ENCODE results near the gene TMTC2. TPM values are rescaled to one million over a fixed set of nuclear protein-coding genes. Genes with fewer than 3 reads are reported as not detected.

The TMTC2 gene
- total RNA-seq, 2 experiments from 2014 or later = 2.5 to 3.1 TPM

DNA sequence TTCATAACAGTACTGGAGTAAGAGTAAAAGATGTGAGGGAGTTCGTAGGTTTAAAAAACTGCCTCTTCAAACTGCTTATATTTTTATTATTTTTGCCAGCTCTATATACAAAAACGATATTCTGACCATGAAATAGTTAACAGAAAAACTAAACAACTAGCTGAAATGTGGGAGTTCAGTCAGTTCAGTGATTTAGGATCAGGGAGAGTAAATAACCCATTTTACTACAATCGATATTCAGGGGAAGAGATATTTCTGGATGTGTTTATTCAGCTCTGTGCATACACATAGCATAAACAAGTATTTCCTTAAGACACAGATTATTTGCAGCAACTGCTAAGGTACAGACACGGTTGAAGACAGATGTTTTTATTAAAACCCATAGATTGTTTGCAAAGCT is 470.9 kb downstream of the TMTC2 start:
- Mint-ChIP-seq H3K4me3 (no peak overlapping the region), H3K4me1 (ENCODE audit: low read depth) (no peaks in the 10 kb centered on the region), H3K27ac (no peak overlapping the region), H3K9me3 (no peaks in the 10 kb centered on the region), H3K27me3 (peaks cover 1% of the 10 kb centered on the region), H3K36me3 (ENCODE audit: low read depth) (no peaks in the 10 kb centered on the region)
- intact Hi-C loops (cut with micrococcal nuclease) = no loop called here
- no peak for ATAC-seq
- CTCF ChIA-PET = no interaction called here
- TF ChIP-seq, protein P1, sequence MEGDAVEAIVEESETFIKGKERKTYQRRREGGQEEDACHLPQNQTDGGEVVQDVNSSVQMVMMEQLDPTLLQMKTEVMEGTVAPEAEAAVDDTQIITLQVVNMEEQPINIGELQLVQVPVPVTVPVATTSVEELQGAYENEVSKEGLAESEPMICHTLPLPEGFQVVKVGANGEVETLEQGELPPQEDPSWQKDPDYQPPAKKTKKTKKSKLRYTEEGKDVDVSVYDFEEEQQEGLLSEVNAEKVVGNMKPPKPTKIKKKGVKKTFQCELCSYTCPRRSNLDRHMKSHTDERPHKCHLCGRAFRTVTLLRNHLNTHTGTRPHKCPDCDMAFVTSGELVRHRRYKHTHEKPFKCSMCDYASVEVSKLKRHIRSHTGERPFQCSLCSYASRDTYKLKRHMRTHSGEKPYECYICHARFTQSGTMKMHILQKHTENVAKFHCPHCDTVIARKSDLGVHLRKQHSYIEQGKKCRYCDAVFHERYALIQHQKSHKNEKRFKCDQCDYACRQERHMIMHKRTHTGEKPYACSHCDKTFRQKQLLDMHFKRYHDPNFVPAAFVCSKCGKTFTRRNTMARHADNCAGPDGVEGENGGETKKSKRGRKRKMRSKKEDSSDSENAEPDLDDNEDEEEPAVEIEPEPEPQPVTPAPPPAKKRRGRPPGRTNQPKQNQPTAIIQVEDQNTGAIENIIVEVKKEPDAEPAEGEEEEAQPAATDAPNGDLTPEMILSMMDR (IDR thresholded peaks at IDR 0.05) = no peak
- DNase-seq = no peak
- POLR2A ChIA-PET = no interaction called here

DNA sequence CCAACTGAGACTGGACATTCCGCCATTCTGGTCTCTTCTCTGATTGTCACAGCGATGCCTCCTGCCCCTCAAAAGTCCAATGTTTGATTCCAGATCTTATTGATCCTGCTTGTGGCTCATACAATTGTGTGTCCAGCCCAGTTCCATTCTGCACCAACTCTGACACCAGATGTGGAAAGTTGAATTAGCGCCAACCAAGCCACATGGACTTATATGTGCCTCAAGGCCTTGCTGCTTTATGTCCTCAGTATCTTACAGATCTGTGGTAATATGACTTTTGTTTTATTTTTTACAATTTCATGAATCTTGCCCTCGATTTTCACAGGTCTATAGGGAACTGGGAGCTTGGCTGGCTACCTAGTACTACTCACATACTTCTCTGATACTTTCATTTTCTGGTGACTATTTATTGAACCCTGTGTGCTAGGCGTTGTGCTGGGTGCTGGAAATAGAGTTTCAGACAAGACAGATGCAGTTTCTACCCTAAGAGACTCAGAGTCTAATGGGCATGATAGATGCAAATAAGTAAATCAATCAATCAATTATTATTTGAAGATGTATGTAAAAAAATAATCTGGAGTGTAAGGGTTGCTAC is 472.0 kb downstream of the TMTC2 start:
- intact Hi-C loops (cut with micrococcal nuclease) = no loop called here
- DNase-seq = no peak
- ATAC-seq = no peak
- Mint-ChIP-seq H3K27me3 (peaks cover 1% of the 10 kb centered on the region), H3K27ac (no peak overlapping the region), H3K9me3 (no peaks in the 10 kb centered on the region), H3K36me3 (ENCODE audit: low read depth) (no peaks in the 10 kb centered on the region), H3K4me1 (ENCODE audit: low read depth) (no peaks in the 10 kb centered on the region), H3K4me3 (no peak overlapping the region)
- TF ChIP-seq, protein P1 (IDR thresholded peaks at IDR 0.05) = no peak
- POLR2A ChIA-PET = no interaction called here
- CTCF ChIA-PET = interaction anchor here (0.6 to 1.1 kb wide), 2 partner anchors 18 to 223 kb away, joined by 3 read pairs; no protein-coding TSS in a partner anchor

DNA sequence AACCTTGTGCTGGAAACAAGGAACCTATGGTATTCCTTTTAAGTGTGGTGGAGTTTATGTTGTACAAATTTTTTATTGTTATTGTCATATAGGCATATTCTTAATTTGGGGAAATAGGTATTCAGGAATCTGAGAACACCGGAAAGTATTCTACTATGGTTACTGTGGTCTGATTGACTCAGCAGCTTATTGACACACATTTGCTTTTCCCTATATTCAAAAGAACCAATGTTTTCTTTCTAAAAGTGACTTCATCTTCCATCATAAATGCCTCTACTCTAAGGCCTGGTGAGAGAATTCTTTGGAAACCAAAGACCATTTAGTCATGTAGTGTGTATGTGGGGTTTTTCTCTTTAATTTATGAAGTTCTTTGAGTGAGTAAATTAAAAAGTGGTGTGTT is 474.8 kb downstream of the TMTC2 start:
- intact Hi-C loops (cut with micrococcal nuclease) = no loop called here
- H3K36me3 Mint-ChIP-seq (ENCODE audit: low read depth) = no peaks in the 10 kb centered on the region
- ChIA-PET CTCF (no interaction called here), POLR2A (no interaction called here)
- H3K27me3 Mint-ChIP-seq = peaks cover 1% of the 10 kb centered on the region
- DNase-seq (no peak), ATAC-seq (no peak)
- H3K9me3 Mint-ChIP-seq = no peaks in the 10 kb centered on the region
- TF ChIP-seq, protein P1 (IDR thresholded peaks at IDR 0.05) = no peak
- H3K4me3 Mint-ChIP-seq = no peak overlapping the region
- H3K27ac Mint-ChIP-seq = no peak overlapping the region
- no peaks in the 10 kb centered on the region for H3K4me1 Mint-ChIP-seq (ENCODE audit: low read depth)

DNA sequence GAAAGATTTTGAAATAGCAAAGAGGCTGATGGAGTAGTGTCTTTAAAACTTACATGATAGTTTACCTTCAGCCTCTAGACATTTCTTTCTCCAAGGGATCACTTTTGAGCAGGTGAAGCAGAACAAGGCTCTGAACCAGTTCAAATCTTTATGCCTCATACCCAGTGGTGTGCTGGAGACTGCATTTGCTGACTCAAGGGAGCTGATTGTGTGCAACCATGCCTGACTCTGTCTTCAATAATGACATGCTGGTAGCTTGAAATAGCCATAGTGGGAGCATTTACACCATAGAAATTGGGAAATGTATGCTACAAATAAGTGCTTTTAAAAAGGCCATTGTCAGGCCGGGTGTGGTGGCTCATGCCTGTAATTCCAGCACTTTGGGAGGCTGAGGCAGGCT is 482.0 kb downstream of the TMTC2 start:
- H3K27ac Mint-ChIP-seq = no peak overlapping the region
- H3K4me1 Mint-ChIP-seq (ENCODE audit: low read depth) = no peaks in the 10 kb centered on the region
- CTCF ChIA-PET = no interaction called here
- H3K36me3 Mint-ChIP-seq (ENCODE audit: low read depth) = no peaks in the 10 kb centered on the region
- TF ChIP-seq, protein P1 (IDR thresholded peaks at IDR 0.05) = no peak
- H3K27me3 Mint-ChIP-seq = no peaks in the 10 kb centered on the region
- no peak overlapping the region for H3K4me3 Mint-ChIP-seq
- POLR2A ChIA-PET = no interaction called here
- no peak for DNase-seq
- ATAC-seq = no peak
- intact Hi-C loops (cut with micrococcal nuclease) = no loop called here
- no peaks in the 10 kb centered on the region for H3K9me3 Mint-ChIP-seq

DNA sequence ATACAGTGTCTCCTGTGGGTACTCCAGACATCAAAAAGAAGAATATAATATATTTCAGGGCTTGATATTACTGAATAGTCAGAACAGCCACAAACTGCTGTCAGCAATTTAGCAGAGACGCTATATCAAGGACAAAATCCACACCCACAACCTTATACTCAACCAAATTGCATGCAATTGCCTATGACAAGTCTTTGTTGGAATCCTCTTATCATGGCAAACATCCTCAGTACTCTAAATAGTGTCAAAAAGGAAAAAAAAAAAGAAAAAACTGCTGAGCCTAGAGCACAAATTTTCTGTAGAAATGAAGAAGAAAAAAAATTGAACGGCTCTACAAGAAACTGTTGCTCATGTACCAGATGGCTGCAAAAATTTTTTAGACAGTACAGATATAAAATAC is 485.7 kb downstream of the TMTC2 start:
- intact Hi-C loops (cut with micrococcal nuclease) = no loop called here
- ATAC-seq = no peak
- TF ChIP-seq, protein P1 (IDR thresholded peaks at IDR 0.05) = no peak
- no peaks in the 10 kb centered on the region for H3K4me1 Mint-ChIP-seq (ENCODE audit: low read depth)
- no peaks in the 10 kb centered on the region for H3K27me3 Mint-ChIP-seq
- H3K4me3 Mint-ChIP-seq = no peak overlapping the region
- H3K27ac Mint-ChIP-seq = no peak overlapping the region
- H3K9me3 Mint-ChIP-seq = no peaks in the 10 kb centered on the region
- no peaks in the 10 kb centered on the region for H3K36me3 Mint-ChIP-seq (ENCODE audit: low read depth)
- ChIA-PET CTCF (no interaction called here), POLR2A (no interaction called here)
- no peak for DNase-seq

All from activated CD8-positive, alpha-beta T cell treated with anti-CD3 and anti-CD28 coated beads for 36 hours (primary cell).